GM12878 (cell line): Measurements from ENCODE around the gene RGS1. TPM values are rescaled to one million over a fixed set of nuclear protein-coding genes. Genes with fewer than 3 reads are reported as not detected.

Source experiments
- ATF2 ChIP-seq: IDR thresholded peaks from 2 replicates; pipeline ENCODE4 v1.6.1; 2012; ENCODE audit warnings: low read length, inconsistent platforms
- BMI1 ChIP-seq: fragments of 450-650 bp; IDR thresholded peaks from 2 replicates; pipeline ENCODE4 v1.6.1; 2016; ENCODE audit warnings: mild to moderate bottlenecking, moderate library complexity, borderline replicate concordance
- CREM ChIP-seq: IDR thresholded peaks from 2 replicates; pipeline ENCODE4 v1.6.1; 2014; ENCODE audit warnings: antibody characterized with exemption, low read depth
- ETV6 ChIP-seq, 2 experiments: fragments of 450-650 bp in 1 of 2; IDR thresholded peaks in 1 of 2; conservative IDR thresholded peaks in 1 of 2; 2 replicates each; pipeline ENCODE4 v1.6.1; 2014; ENCODE audit warnings: antibody characterized with exemption in 1 of 2, borderline replicate concordance in 1 of 2, low read depth in 1 of 2, mild to moderate bottlenecking in 1 of 2, moderate library complexity in 1 of 2
- FOS ChIP-seq: IDR thresholded peaks from 3 replicates; pipeline ENCODE4 v1.6.1; 2011; ENCODE audit warnings: borderline replicate concordance; ENCODE audit not compliant: insufficient read length; ENCODE audit errors: extremely low read depth
- JUNB ChIP-seq: IDR thresholded peaks from 2 replicates; pipeline ENCODE4 v1.6.1; 2016; ENCODE audit warnings: antibody characterized with exemption, mild to moderate bottlenecking
- NFIC ChIP-seq: IDR thresholded peaks from 2 replicates; pipeline ENCODE4 v1.6.1; 2012; ENCODE audit warnings: low read depth, mild to moderate bottlenecking, inconsistent platforms, low read length, moderate library complexity
- NR2C1 ChIP-seq: fragments of 450-650 bp; IDR thresholded peaks from 2 replicates; pipeline ENCODE4 v1.6.1; 2017; ENCODE audit warnings: antibody characterized with exemption, mild to moderate bottlenecking, moderate library complexity
- POLR2AphosphoS2 ChIP-seq: IDR thresholded peaks from 2 replicates; pipeline ENCODE4 v1.6.1; 2011; ENCODE audit warnings: low read depth, mild to moderate bottlenecking, low read length, improper control_type of control experiment, moderate library complexity
- RAD21 ChIP-seq: IDR thresholded peaks from 2 replicates; pipeline ENCODE4 v1.6.1; 2011; ENCODE audit warnings: mild to moderate bottlenecking, low read depth, low read length, moderate library complexity; ENCODE audit not compliant: insufficient read depth
- RAD51 ChIP-seq: fragments of 450-650 bp; IDR thresholded peaks from 2 replicates; pipeline ENCODE4 v1.6.1; 2016; ENCODE audit warnings: moderate library complexity, mild to moderate bottlenecking, inconsistent platforms
- SIN3A ChIP-seq: IDR thresholded peaks from 2 replicates; pipeline ENCODE4 v1.6.1; 2012; ENCODE audit warnings: low read depth, low read length, improper control_type of control experiment
- SRF ChIP-seq, 2 experiments: IDR thresholded peaks; 2 replicates each; pipeline ENCODE4 v1.6.1; 2011; ENCODE audit warnings: low read depth in 2 of 2, low read length in 2 of 2, mild to moderate bottlenecking in 1 of 2, moderate library complexity in 1 of 2
- ZNF217 ChIP-seq: fragments of 450-650 bp; IDR thresholded peaks from 2 replicates; pipeline ENCODE4 v1.6.1; 2017; ENCODE audit warnings: antibody characterized with exemption, mild to moderate bottlenecking
- ZSCAN29 ChIP-seq: fragments of 450-650 bp; IDR thresholded peaks from 2 replicates; pipeline ENCODE4 v1.6.1; 2017; ENCODE audit warnings: mild to moderate bottlenecking, moderate library complexity
- polyA plus RNA-seq, 11 experiments: library from polyadenylated mRNA; depleted of rRNA in 4 of 11; unstranded in 6 of 11; stranded (reverse) in 5 of 11; fragments of >200 nt; fragmentation: Nextera tagmentation in 4 of 11; fragmentation: Illumina TruSeq in 1 of 11; extraction: Ambion mirVana in 4 of 11; extraction: Trizol in 1 of 11; gene quantifications; 1 replicate in 1 of 11; 2 replicates in 10 of 11; pipeline versions ENCODE4 v1.2.1 to v1.2.3, GENCODE V29; 2011 to 2016; ENCODE audit warnings: inconsistent platforms in 2 of 11, missing spikeins in 2 of 11, low read depth in 1 of 11
- total RNA-seq, 4 experiments: library from RNA; depleted of rRNA in 3 of 4; stranded (reverse); fragments of >200 nt in 3 of 4; fragmentation: Illumina TruSeq in 1 of 4; extraction: Trizol in 1 of 4; gene quantifications; 2 replicates each; pipeline versions ENCODE4 v1.2.1 to v1.2.3, GENCODE V29; 2013 to 2021
- TF ChIP-seq, protein P1 (sequence below): fragments of 450-650 bp; IDR thresholded peaks from 2 replicates; pipeline ENCODE4 v1.6.1; 2017; ENCODE audit warnings: antibody characterized with exemption, mild to moderate bottlenecking, moderate library complexity
- TF ChIP-seq, protein P2 (sequence below): fragments of 450-650 bp; IDR thresholded peaks from 2 replicates; pipeline ENCODE4 v1.6.1; 2016; ENCODE audit warnings: mild to moderate bottlenecking
- TF ChIP-seq, protein P3 (sequence below): fragments of 450-650 bp; IDR thresholded peaks from 2 replicates; pipeline ENCODE4 v1.6.1; 2017; ENCODE audit warnings: borderline replicate concordance
- TF ChIP-seq, protein P4 (sequence below): fragments of 450-650 bp; IDR thresholded peaks from 2 replicates; pipeline ENCODE4 v1.6.1; 2017; ENCODE audit warnings: mild to moderate bottlenecking, low read depth, inconsistent platforms; ENCODE audit not compliant: poor library complexity, severe bottlenecking
- TF ChIP-seq, protein P5 (sequence below): IDR thresholded peaks from 2 replicates; pipeline ENCODE4 v1.6.1; 2012; ENCODE audit warnings: low read depth, low read length, improper control_type of control experiment

Gene RGS1
- total and polyA plus RNA-seq, 10 of the 15 experiments (the other 5 are each of a cell fraction or from before 2014, with no cell fraction given), result 20.7 to 882 (median 45.9) TPM

DNA sequence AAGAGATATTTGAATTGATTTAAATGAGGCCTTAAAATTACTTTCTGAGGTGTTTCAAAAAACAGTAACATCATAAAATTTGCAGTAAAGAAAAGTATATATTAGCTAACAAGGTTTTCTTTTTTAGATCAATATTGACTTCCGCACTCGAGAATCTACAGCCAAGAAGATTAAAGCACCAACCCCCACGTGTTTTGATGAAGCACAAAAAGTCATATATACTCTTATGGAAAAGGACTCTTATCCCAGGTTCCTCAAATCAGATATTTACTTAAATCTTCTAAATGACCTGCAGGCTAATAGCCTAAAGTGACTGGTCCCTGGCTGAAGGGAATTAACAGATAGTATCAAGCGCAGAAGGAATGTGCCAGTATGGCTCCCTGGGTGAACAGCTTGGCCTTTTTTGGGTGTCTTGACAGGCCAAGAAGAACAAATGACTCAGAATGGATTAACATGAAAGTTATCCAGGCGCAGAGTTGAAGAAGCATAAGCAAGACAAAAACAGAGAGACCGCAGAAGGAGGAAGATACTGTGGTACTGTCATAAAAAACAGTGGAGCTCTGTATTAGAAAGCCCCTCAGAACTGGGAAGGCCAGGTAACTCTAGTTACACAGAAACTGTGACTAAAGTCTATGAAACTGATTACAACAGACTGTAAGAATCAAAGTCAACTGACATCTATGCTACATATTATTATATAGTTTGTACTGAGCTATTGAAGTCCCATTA is 3.6 kb downstream of the RGS1 start (continued):
- TF ChIP-seq SRF (IDR thresholded peaks at IDR 0.05; ENCODE audit: low read depth in 2 of 2, low read length in 2 of 2) (peak in 1 of 2 experiments; percentile 41; a peak in 1 of 4 replicates), POLR2AphosphoS2 (peak; percentile 98), ZNF217 (no peak), FOS (no peak), NR2C1 (no peak), JUNB (peak; percentile 51), RAD51 (no peak; the same call in 1 of the 2 replicates), ETV6 (conservative IDR thresholded peaks at IDR 0.05 in 1 of 2, IDR thresholded peaks at IDR 0.05 in 1 of 2; ENCODE audit: borderline replicate concordance in 1 of 2, low read depth in 1 of 2) (peak in 1 of 2 experiments; percentile 61; a peak in 1 of 4 replicates), BMI1 (no peak; the same call in 1 of the 2 replicates), ZSCAN29 (peak; percentile 34; the same call in 1 of the 2 replicates), CREM (0 out of 2 replicates have a peak, but pooled peaks have one; percentile 28), NFIC (no peak; the same call in 1 of the 2 replicates), SIN3A (no peak), RAD21 (peak; percentile 1; the same call in 1 of the 2 replicates), ATF2 (peak; percentile 36; the same call in 1 of the 2 replicates)
- TF ChIP-seq, protein P1, sequence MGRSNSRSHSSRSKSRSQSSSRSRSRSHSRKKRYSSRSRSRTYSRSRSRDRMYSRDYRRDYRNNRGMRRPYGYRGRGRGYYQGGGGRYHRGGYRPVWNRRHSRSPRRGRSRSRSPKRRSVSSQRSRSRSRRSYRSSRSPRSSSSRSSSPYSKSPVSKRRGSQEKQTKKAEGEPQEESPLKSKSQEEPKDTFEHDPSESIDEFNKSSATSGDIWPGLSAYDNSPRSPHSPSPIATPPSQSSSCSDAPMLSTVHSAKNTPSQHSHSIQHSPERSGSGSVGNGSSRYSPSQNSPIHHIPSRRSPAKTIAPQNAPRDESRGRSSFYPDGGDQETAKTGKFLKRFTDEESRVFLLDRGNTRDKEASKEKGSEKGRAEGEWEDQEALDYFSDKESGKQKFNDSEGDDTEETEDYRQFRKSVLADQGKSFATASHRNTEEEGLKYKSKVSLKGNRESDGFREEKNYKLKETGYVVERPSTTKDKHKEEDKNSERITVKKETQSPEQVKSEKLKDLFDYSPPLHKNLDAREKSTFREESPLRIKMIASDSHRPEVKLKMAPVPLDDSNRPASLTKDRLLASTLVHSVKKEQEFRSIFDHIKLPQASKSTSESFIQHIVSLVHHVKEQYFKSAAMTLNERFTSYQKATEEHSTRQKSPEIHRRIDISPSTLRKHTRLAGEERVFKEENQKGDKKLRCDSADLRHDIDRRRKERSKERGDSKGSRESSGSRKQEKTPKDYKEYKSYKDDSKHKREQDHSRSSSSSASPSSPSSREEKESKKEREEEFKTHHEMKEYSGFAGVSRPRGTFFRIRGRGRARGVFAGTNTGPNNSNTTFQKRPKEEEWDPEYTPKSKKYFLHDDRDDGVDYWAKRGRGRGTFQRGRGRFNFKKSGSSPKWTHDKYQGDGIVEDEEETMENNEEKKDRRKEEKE, result peak; percentile 85; the same call in 1 of the 2 replicates
- TF ChIP-seq, protein P2, sequence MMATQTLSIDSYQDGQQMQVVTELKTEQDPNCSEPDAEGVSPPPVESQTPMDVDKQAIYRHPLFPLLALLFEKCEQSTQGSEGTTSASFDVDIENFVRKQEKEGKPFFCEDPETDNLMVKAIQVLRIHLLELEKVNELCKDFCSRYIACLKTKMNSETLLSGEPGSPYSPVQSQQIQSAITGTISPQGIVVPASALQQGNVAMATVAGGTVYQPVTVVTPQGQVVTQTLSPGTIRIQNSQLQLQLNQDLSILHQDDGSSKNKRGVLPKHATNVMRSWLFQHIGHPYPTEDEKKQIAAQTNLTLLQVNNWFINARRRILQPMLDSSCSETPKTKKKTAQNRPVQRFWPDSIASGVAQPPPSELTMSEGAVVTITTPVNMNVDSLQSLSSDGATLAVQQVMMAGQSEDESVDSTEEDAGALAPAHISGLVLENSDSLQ, result 0 out of 2 replicates have a peak, but pooled peaks have one; percentile 9
- TF ChIP-seq, protein P3, sequence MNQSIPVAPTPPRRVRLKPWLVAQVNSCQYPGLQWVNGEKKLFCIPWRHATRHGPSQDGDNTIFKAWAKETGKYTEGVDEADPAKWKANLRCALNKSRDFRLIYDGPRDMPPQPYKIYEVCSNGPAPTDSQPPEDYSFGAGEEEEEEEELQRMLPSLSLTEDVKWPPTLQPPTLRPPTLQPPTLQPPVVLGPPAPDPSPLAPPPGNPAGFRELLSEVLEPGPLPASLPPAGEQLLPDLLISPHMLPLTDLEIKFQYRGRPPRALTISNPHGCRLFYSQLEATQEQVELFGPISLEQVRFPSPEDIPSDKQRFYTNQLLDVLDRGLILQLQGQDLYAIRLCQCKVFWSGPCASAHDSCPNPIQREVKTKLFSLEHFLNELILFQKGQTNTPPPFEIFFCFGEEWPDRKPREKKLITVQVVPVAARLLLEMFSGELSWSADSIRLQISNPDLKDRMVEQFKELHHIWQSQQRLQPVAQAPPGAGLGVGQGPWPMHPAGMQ, result no peak
- TF ChIP-seq, protein P4, sequence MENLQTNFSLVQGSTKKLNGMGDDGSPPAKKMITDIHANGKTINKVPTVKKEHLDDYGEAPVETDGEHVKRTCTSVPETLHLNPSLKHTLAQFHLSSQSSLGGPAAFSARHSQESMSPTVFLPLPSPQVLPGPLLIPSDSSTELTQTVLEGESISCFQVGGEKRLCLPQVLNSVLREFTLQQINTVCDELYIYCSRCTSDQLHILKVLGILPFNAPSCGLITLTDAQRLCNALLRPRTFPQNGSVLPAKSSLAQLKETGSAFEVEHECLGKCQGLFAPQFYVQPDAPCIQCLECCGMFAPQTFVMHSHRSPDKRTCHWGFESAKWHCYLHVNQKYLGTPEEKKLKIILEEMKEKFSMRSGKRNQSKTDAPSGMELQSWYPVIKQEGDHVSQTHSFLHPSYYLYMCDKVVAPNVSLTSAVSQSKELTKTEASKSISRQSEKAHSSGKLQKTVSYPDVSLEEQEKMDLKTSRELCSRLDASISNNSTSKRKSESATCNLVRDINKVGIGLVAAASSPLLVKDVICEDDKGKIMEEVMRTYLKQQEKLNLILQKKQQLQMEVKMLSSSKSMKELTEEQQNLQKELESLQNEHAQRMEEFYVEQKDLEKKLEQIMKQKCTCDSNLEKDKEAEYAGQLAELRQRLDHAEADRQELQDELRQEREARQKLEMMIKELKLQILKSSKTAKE, result peak; percentile 64
- TF ChIP-seq, protein P5, sequence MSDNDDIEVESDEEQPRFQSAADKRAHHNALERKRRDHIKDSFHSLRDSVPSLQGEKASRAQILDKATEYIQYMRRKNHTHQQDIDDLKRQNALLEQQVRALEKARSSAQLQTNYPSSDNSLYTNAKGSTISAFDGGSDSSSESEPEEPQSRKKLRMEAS, result no peak; the same call in 1 of the 2 replicates
